HG02571 (cell line): ENCODE measurements around the gene FBXO11.

Source experiments
- ATAC-seq: cut with Tn5 transposase; IDR thresholded peaks from one replicate; pipeline ENCODE4 v1.9.1; 2021; ENCODE audit warnings: mild to moderate bottlenecking, moderate library complexity; ENCODE audit not compliant: unreplicated experiment

FBXO11 gene

GRCh38 chr2:47798631-47799030 is 107.7 kb downstream of the FBXO11 start:
- ATAC-seq = no peak

GRCh38 chr2:47796090-47796697 is 110.1 kb downstream of the FBXO11 start:
- no peak for ATAC-seq

- ATAC-seq = no peak
Observed at GRCh38 chr2:47785986-47786385, 120.3 kb downstream of the FBXO11 start.

GRCh38 chr2:47784352-47784851 is 121.9 kb downstream of the FBXO11 start:
- no peak for ATAC-seq

- peak; percentile 28 for ATAC-seq
Observed at GRCh38 chr2:47783486-47784351, 122.6 kb downstream of the FBXO11 start.

GRCh38 chr2:47782671-47783485 is 123.4 kb downstream of the FBXO11 start, which contains the start of gene MSH6:
Gene MSH6 (plus strand): TSS chr2:47783145. CDS start chr2:47783234, 89 bp downstream.
- ATAC-seq = peak; percentile 82

- no peak for ATAC-seq
Observed at GRCh38 chr2:47782381-47782670, 124.0 kb downstream of the FBXO11 start.

- no peak for ATAC-seq
Observed at GRCh38 chr2:47779426-47779790, 126.9 kb downstream of the FBXO11 start.

- ATAC-seq = no peak
Observed at GRCh38 chr2:47778698-47779425, 127.4 kb downstream of the FBXO11 start.

- ATAC-seq = no peak
Observed at GRCh38 chr2:47777277-47777937, 128.9 kb downstream of the FBXO11 start.

- ATAC-seq = no peak
Observed at GRCh38 chr2:47774567-47774966, 131.7 kb downstream of the FBXO11 start.

GRCh38 chr2:47772343-47772742 is 134.0 kb downstream of the FBXO11 start:
- ATAC-seq = no peak

GRCh38 chr2:47771211-47771610 is 135.1 kb downstream of the FBXO11 start:
- ATAC-seq = no peak

- ATAC-seq = no peak
Observed at GRCh38 chr2:47769318-47769717, 137.0 kb downstream of the FBXO11 start.

GRCh38 chr2:47767880-47768609 is 138.3 kb downstream of the FBXO11 start:
- no peak for ATAC-seq

- no peak for ATAC-seq
Observed at GRCh38 chr2:47767497-47767844, 138.8 kb downstream of the FBXO11 start.

- ATAC-seq = peak; percentile 16
Observed at GRCh38 chr2:47751856-47752414, 154.4 kb downstream of the FBXO11 start.

- ATAC-seq = no peak
Observed at GRCh38 chr2:47747878-47748277, 158.4 kb downstream of the FBXO11 start.

GRCh38 chr2:47744074-47744473 is 162.2 kb downstream of the FBXO11 start:
- no peak for ATAC-seq
